Upper lobe of left lung (tissue), 4 donors: ENCODE measurements around the gene ATP2B2.

Experiments
- EP300 ChIP-seq, 4 donors: sonication (generic); formaldehyde crosslinking; IDR thresholded peaks; one replicate each; pipeline ENCODE4 v1.5.1; 2017; ENCODE audit warnings: antibody characterized with exemption in 4 of 4, control low read depth in 2 of 4
- POLR2A ChIP-seq, 4 donors: fragments of 450-650 bp; IDR thresholded peaks; one replicate each; pipeline ENCODE4 v1.5.1; 2016 to 2017; ENCODE audit warnings: antibody characterized with exemption in 4 of 4, mild to moderate bottlenecking in 2 of 4
- POLR2AphosphoS5 ChIP-seq, 2 donors: sonication (generic); formaldehyde crosslinking; IDR thresholded peaks; one replicate each; pipeline ENCODE4 v1.5.1; 2017; ENCODE audit warnings: antibody characterized with exemption in 2 of 2
- TF ChIP-seq, protein P1 (sequence below), 6 experiments: fragments of 450-650 bp in 4 of 6; fragments of 200-600 bp in 2 of 6; sonication (generic) in 2 of 6; IDR thresholded peaks; one replicate each; pipeline ENCODE4 v1.5.1; 2016 to 2019; ENCODE audit warnings: antibody characterized with exemption in 6 of 6

DNA sequence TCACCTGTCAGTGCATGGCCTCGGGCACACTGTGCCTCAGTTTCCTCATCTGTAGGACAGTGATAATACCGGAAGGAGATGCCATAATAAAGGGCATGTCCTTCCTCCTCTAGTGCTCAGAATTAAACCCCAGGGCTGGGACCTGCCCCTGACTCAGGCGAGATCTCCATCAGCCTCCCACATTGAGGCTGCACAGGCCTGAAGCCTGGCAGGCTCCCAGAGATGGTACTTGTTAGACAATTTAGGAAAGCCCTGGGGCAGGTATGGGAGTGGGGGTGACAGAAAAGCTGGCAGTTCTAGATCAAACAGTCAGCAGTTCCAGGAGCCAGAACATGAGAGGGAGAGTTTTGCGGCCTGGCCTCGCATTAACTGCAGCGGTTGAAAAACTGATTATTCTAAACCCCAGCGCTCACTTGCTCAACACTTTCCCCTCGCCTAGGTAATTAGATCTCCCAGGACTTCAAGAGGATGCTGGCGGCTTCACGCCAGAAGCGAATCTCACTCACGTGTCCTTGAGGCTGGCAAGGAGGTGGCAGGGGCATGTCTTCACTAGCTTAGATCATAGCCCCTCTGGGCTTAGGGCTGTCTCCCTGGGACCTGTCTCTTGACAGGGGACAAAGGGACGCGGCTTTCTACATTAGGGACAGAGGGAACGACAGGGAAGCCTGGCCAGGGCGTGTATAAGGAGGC, 73.1 kb downstream of the ATP2B2 start:
- TF ChIP-seq, protein P1, sequence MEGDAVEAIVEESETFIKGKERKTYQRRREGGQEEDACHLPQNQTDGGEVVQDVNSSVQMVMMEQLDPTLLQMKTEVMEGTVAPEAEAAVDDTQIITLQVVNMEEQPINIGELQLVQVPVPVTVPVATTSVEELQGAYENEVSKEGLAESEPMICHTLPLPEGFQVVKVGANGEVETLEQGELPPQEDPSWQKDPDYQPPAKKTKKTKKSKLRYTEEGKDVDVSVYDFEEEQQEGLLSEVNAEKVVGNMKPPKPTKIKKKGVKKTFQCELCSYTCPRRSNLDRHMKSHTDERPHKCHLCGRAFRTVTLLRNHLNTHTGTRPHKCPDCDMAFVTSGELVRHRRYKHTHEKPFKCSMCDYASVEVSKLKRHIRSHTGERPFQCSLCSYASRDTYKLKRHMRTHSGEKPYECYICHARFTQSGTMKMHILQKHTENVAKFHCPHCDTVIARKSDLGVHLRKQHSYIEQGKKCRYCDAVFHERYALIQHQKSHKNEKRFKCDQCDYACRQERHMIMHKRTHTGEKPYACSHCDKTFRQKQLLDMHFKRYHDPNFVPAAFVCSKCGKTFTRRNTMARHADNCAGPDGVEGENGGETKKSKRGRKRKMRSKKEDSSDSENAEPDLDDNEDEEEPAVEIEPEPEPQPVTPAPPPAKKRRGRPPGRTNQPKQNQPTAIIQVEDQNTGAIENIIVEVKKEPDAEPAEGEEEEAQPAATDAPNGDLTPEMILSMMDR (IDR thresholded peaks at IDR 0.05) = no peak
- TF ChIP-seq EP300 (IDR thresholded peaks at IDR 0.05) (no peak), POLR2A (IDR thresholded peaks at IDR 0.05) (no peak), POLR2AphosphoS5 (IDR thresholded peaks at IDR 0.05) (no peak)
